SKM-1 (cell line): Measurements from ENCODE around the gene NINJ2.

ENCODE experiments used
- DNase-seq: peaks from one replicate; lab custom pipeline; 2025; ENCODE audit not compliant: unreplicated experiment; lab: John Stamatoyannopoulos, UW

The NINJ2 gene

DNA sequence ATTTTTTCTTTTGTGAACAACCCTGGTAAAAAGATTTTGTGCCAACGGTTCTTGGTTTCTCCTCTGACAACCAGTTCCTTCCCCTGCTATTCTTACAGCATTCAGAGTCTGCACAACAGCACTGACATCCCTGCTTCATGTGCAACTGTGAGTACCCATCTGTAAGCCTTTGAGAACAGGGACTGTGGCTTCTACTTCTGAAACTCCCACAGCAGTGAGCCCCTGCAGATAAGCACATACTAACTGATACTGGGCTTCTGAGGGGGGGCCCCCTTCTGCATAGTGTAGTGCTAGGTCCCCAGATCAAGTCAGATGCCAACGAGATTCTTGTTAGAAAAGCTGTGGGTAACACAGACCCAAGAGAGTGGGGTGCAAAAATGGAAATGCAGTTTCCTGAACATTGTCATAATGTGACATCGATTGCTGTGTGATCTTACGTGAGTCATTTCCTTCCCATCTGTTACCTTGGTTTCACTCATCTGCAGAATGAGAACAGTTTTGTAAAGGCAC, 11.1 kb upstream of the NINJ2 start:
- DNase-seq: no peak

DNA sequence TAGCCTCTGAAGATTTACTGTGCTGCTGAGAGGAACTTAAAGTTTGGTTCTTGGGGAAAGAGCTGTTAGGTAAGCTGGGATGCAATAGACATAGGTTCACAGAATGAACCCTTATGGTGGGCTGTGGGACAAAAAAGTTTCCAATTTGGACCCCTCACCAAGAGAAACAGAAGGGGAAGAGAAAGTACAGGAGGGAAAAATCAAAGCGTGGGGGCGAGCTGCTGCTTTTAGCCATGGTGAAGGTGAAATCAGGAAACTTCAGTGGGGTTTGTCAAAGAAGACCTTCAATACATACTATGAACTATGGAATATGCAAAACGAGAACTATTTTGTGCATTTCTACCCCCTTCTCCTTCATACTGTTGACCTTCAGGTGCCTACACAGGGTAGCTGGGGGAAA, 10.6 kb upstream of the NINJ2 start:
- DNase-seq: no peak

DNA sequence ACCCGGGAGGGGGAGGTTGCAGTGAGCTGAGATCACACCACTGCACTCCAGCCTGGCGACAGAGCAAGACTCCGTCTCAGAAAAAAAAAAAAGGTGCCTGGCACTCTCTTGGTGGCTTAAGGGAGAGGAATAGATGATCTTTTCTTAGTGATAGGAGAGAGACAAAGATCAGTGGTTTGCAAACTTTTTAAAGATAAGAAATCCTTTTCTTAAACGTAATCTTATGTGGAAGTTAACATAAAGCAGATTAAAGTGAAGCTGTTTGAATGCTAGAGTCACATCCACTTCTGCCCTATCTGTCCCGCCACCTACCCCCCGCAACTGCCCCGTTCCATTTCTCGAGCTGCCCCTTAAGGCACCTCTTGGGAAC, 6.3 kb upstream of the NINJ2 start:
- no peak for DNase-seq

DNA sequence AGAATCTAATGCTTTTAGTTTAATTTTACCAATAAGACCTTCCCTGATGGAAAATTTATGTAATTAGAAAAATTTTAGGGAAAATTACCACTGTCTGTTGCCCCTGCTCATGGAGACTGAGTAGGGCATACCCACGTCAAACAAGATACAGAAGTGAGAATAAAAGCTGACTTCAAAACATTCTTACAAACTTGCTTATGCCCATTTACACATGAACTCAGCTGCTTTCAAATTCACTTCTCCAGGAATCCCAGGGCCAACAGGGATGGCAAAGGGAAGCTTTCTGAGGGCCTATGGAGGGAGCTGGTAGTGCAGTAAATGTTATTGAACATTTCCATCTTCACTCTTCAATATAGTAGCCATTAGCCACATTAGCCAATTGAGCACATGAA, 4.8 kb upstream of the NINJ2 start:
- DNase-seq: no peak

DNA sequence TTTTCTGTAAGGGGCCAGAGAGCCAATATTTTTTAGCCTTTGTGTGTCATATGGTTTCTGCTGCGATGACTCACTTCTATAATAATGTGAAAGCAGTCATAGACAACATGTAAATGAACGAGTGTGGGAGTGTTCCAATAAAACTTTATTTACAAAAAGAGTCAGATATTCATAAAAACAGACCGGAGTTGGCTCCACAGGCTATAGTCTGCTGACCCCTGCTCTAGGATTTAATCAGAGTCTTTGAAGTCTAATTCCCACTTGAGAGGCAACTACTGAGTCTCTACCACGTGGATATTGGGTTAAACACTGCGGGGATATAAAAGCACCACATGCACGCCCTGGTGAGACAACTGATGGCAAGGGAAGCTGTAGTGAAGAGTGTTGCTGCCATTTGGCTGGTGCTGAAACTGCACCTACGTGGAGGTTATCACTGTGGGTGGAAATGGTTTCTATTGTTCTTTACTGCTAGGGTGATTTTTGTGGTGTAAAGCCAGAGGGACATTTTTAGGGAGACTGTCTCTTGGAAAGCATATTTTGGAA, 3.6 kb upstream of the NINJ2 start:
- no peak for DNase-seq

DNA sequence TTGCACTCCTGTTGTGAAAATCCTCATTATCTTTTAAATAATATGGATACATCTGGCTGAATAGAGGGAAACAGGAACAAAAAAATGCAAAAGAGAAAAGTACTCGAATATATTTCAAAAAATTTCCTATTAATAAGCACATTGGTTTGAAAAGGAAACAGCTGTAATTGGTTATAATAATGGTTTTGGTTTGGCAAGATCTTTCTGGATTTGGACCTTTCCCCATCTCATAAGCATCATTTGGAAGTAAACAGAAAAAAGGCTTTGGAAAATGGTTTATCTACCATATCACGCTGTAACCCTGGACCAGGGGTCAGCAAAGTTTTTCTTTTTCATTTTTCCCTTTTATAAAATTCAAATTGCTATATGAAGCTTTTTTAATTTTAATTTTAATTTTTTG, 2.8 kb upstream of the NINJ2 start:
- DNase-seq: no peak

DNA sequence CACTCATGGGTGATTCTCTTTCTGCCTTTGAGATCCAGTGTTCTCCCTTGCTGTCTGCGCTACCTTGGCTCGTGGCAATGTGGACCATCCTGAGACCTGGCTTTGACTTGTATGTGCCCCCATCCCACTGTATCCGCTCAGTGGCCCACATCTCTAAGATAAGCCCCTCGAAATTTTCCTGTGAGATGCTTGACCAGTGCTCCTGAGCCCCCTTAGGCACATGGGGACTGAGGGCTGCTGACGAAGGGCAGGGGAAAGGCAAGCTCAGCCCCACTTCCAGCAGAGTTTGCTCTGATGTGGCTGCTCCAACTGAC, 1.5 kb upstream of the NINJ2 start:
- no peak for DNase-seq

DNA sequence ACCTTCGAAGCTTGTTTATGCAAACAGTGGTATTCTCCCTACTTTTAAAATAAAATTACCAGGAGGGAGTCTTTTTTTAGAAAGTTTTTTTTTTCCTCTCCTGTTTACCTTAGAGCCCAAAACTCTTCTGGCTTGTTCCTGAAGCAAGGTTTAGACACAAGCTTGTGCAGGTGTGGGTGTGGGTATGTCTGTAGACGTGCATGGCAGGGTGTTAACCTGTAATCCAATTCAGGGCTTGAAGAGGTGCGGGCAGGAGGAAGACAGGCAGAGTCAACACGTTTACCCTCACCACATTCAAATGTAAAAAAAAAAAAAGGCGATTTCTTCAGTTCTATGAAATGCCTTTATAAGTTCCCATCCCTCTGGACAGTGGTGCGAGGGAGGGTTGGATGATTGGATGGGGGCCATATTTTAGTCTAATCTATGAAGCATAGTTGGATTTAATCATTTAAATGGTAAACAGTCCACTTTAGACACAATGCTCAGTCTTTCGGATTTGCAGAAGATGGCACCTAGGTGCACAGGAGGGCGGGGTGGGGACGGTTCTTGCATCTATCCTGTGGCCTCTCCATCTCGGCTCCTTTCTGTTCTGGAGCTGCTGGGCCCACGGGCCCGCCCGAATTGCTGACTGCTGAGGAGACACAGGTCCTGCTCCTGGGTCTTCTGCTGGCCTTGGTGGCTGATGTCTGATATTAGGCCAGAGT, 982 bp upstream of the NINJ2 start:
- DNase-seq: no peak

DNA sequence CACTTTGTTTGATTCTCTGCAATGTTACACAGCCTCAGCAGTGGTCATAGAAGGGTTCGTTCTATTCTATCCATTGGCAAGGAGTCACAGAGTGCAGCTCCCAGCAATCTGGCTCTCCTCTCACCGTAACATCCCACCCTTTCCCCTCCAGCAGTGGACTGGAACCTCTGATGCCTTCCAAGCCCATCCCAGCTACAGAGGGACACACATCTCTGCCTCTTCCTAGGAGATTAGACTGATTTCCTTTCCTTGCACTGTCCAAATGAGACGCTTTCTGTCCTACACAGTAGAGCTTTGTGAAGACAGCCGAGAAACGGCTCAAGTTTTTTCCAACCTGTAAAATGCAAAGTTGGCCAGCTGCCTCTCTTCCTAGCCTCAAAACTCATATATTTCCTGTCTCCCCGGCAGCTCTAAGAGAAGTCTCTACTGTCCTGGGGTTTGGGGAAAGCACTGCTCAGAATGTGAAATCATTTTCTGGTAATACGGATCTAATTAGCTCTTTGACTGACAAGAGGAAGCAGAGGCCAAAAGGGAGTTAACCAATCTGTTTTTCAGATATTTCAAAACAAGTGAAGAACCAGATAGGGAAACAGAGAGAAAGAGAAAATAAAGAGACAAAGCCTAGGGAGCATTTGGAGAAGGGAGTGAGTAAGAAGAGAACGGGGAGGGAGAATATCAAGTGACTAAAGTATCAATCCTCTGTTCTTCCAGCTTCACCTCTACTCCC, 516 bp downstream of the NINJ2 start:
- DNase-seq: no peak

DNA sequence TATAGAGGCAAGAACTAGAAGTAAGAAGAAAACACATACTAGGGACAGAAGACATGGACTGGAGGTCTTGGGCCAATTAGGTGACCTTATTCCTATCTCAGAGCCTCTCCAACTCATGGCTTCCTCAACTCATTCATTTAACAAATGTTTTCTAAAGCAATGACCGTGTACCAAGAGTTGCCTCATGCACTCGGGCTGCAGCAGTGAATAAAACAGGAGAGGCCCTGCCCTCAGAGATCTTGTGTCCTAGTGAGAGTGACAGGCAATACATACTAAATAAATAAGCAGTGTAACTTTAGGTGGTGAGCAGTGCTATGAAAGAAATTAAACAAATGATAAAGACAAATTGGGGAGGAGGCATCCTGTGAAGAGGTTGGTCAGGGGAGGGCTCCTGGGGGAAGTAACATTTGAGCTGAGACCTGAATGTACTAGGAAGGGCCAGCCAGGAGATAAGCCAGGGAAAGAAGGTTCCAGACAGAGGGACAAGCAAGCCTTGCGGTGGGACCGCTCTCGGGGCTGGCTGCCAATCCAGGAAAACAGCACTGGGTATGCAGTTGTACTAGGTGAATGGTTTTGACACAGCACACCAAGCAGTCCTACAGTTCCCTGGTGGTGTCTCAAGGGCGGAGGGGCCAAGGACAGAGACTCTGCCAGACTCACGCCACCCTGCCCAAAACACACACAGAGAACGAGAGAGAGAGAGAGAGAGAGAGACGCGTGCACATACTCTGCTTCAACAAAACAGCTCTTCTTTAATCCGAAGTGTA, 1.3 kb downstream of the NINJ2 start:
- DNase-seq: no peak

DNA sequence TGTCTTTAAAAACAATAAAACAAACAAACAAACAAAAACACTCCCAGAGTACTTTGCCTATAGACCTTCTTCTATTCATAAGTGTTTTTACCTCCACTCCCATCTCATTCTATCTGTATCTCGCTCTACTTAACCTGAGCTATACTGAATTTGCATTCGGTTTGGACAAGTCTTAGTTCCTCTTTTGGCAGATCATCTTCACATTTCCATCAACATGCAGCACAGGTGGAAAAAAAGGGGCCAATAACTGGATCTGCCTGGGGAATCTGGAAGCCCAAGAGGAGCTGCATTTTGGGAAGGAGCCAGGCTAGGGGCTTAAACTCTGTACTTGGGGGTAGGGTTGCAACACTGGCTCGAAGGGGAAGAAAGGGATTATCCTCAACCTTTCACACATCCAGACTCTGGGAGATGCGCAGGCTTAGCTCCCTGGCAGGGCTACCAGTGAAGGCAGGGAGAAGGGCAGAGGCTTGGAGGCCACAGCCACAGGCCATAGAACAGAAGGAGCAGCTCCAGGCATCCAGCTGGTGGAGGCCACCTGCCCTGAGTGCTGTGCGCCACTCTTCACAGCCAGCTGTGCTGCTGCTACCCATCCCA, 4.1 kb downstream of the NINJ2 start:
- no peak for DNase-seq

DNA sequence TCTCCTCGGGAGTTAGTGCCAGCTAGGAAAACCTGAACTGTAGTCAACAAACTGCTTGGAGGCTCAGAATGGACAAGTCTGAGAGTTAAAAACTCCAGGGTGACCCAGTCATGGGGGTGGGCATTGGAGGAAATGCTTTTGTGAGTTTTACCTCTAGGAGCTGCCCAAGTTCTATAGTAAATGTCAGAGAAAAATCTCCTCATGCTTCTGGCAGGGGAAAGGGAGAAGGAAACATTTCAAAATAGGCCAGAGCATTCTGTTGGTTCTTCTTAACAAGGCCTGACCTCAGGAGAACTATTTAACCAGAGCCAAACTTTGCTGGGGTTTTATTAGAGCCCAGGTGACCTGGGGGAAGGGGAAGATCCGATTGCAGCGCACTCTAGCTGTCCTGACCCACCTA, 12.3 kb downstream of the NINJ2 start:
- DNase-seq: no peak

DNA sequence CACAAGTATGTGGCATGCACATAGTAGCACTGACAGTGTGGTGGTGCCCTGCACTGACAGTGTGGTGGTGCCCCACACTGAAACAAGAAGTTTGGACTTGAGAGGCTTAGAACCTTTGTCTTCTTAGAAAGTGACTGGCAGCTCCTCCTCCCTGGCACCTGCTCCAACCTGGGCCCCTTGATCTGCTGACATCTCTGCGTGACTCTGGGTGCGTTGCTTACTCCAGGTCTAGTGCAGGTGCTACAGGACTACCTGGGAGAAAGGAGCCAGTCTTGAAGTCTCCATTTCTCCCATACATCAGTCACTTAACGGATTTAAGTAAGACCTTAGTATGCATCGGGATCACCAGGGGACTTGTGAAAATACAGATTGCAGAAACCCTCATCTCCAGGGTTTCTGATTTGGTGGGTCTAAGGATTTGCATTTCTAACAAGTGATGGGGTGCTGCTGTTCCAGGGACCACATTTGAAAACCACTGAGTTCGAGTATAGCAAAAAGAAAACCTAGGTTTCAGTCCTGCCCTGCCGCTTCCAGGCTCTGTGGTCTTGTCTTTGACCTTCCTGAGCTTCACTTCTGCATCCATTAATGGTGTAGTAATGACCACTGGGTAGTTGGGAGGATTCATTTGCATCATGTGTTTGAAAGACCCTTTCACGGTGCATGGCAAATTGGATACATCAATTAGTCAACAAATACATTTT, 15.7 kb downstream of the NINJ2 start:
- no peak for DNase-seq

DNA sequence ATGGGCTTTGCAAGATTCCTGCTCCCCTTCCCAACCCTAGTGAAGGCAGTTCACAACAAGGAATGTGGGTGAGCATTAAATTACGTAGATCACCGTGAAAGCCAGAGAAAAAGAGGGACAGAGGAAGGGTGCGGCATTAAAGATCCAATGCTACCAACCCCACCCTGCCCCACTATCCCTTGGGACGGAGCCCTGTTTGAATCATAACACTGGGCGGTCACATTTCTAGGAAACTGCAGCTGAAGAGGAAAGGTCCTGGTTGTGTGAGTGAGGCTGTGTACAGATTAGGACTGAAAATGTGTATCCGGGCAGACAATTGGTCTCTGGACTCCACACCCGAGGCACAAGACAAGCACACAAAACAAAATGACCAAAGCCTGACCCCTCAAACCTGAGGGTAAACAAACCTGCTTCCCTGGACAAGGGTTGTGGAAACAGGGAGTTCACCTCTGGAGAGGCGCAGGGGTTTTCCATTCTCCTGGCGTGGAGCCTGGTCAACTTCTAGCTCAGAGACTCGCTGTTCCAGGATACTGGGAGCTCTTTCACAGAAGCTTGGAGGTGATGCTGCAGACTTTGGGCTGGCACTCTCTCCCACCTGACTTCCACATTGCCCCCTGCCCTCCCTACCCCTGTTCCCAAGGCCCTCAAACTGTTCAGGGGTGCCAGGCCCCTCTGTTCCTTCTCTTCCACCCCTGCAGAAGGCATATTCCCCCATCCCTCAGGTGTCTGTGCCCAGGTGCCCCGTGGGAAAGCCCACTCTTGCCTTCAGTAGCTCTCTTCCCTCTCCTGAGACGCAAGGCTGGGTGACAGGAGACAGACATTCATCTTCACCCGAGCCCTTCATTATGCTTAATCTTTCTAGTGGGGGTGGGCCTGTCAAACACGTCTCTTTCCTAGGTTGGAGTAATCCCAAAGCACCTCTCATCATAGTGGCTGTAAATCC, 16.5 kb downstream of the NINJ2 start:
- DNase-seq: no peak

DNA sequence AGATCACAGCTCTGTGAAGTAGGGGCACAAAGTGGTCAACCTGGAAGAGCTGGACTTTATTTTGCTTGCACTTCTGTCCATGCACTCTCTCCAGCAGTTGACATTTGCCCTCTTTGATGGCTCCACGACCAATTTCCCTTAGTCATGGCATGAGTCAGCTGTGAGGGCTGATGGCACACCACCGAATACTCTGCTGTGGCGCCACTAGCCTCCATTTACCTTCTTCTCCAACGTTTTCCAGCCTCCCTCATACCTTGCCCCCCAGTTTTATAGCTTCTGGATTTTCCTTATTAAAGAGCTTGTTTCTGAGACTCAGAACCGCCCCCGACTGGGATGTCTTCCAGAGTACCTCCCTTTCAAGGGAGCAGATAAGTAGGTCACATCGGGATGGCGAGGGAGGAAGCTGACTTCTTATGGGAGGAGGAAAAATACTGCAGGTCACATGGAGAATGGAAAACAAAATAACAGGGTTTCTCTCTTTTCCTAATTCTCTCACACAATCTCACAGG, 17.6 kb downstream of the NINJ2 start:
- no peak for DNase-seq

DNA sequence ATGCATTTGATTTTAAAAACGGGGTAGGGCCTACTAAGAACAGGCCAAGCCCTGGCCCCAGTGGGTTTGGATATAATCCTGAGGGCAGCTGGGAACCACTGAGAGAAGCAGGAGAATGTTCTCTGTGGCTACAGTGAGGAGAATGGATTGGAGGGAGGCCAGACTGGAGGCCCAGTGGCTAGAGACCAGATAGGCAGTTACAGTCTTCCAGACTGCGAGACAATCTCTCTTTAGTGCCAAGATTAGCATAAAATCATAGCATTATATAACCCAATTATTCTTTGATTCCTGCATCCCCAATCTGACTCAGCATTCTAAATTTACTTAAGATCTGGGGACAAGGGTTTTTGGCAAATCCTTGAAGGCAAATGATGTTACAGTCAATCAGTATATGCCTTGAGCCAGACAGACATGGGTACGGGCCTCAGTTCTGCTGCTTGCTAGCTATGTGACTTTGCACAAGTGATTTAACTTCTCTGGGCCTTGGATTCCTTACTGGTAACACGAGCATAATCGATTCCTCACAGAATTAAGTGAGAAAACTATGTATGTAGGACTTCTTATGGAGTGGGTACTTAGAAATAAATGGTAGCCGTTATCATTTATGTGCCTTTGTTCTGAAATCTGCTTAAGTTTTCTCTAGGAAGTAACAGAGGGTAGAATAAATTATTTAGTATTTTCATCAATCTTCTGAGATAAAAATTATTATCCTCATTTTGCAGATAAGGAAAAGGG, 18.3 kb downstream of the NINJ2 start:
- no peak for DNase-seq

DNA sequence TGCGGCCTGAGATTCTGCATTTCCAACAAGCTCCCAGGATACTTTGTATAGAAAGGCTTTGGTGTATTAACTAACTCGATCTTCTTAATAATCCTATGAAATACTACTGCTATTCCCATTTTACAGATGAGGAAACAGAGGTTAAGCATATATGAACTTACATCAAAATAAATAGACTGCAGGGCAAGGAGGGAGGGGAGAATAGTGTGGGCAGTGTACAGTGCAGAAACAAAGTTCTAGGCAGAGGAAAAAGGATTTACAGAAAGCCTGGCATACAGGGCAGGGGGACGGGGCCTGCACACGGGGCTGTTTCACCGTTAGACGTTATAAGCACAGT, 19.0 kb downstream of the NINJ2 start:
- DNase-seq: no peak

DNA sequence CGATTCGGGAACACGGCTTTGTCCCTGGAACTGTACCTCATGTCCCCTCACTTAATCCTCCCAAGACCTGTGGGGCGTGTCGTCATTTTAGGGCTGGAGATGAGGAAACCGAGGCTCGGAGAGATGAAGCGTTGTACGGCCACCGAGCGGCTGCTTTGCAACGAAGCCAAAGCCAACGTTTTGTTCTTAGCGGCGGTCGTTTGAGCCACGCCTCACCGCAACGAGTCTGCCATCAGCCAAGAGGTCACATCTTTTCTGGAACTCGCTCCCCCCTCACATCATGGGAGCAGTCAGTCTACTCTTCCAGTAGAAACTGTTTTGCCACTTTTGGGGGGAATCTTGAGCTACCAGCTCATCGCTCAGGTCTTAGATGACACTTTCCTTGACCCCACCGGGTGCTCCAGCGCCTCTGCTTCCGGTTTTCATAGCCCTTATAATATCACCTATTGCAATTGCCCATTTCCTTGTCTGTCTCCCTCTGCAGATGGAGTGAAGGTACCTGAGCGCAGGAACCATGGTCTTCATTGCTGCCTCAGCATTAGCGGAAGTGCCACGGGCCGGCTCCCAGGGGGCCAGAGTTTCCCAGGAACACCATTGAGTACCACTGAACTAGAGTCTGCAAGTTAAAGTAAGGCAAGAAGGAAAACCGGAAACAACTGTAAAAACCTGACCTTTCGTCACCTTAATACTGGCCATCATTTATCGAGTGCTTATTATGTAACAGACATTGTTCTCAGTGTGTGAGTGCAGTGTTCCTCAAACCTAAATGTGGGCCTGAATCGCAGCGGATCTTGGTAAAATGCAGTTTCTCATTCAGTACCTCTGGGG, 19.6 kb downstream of the NINJ2 start:
- DNase-seq: peak; percentile 20
